GM13976 (cell line): Measurements from ENCODE around the gene STOX1.
"Not testable (repeated sequence)": the region's sequence is repeated elsewhere in the genome, so short reads cannot be mapped to it uniquely, and the experiment has no call there.

Experiments
- DNase-seq: peaks from one replicate; pipeline ENCODE4 v3.0.0; 2012; ENCODE audit warnings: low spot score
- in situ Hi-C: fragments of 300-500 bp; cut with MboI; formaldehyde crosslinking; loops from one replicate; pipeline ENCODE4 v1.12.0; 2022; ENCODE audit warnings: low sequenced_read_pairs, mixed read lengths, inconsistent platforms; ENCODE audit not compliant: unreplicated experiment
- TF ChIP-seq, protein P1 (sequence below): IDR thresholded peaks from 2 replicates; pipeline ENCODE4 v1.5.1; 2012; ENCODE audit warnings: borderline replicate concordance, mild to moderate bottlenecking; ENCODE audit not compliant: insufficient read depth; ENCODE audit errors: extremely low read depth, missing control alignments, control extremely low read depth

STOX1 gene

GRCh38 chr10:68795886-68796532 is 31.3 kb upstream of the STOX1 start:
- no peak for DNase-seq
- TF ChIP-seq, protein P1, sequence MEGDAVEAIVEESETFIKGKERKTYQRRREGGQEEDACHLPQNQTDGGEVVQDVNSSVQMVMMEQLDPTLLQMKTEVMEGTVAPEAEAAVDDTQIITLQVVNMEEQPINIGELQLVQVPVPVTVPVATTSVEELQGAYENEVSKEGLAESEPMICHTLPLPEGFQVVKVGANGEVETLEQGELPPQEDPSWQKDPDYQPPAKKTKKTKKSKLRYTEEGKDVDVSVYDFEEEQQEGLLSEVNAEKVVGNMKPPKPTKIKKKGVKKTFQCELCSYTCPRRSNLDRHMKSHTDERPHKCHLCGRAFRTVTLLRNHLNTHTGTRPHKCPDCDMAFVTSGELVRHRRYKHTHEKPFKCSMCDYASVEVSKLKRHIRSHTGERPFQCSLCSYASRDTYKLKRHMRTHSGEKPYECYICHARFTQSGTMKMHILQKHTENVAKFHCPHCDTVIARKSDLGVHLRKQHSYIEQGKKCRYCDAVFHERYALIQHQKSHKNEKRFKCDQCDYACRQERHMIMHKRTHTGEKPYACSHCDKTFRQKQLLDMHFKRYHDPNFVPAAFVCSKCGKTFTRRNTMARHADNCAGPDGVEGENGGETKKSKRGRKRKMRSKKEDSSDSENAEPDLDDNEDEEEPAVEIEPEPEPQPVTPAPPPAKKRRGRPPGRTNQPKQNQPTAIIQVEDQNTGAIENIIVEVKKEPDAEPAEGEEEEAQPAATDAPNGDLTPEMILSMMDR = no peak
- in situ Hi-C loops = no loop called here

DNA sequence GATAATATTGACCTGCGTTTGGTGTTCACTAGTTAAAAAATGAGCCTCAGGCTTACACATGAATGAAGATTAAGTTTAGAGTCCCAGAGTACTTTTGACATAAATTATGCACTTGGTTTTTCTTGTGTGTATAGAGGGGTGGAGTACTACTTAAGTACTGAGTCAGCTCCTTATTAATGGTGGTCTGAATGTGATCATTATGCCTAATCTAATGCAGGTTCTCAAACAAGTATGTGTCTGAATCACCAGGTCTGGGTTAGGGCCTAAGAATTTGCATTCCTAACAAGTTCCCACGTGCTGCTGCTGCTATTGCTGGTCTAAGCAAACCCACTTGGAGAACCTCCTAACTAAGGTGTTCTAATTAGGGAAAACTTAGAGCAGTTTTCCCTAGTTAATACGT is 30.7 kb upstream of the STOX1 start:
- TF ChIP-seq, protein P1 = no peak
- in situ Hi-C loops = no loop called here
- DNase-seq = no peak

GRCh38 chr10:68800211-68800610 is 27.1 kb upstream of the STOX1 start:
- no peak for DNase-seq
- TF ChIP-seq, protein P1 = no peak
- in situ Hi-C loops = no loop called here

GRCh38 chr10:68804692-68805091 is 22.6 kb upstream of the STOX1 start:
- TF ChIP-seq, protein P1 = no peak
- in situ Hi-C loops = no loop called here
- DNase-seq = no peak

DNA sequence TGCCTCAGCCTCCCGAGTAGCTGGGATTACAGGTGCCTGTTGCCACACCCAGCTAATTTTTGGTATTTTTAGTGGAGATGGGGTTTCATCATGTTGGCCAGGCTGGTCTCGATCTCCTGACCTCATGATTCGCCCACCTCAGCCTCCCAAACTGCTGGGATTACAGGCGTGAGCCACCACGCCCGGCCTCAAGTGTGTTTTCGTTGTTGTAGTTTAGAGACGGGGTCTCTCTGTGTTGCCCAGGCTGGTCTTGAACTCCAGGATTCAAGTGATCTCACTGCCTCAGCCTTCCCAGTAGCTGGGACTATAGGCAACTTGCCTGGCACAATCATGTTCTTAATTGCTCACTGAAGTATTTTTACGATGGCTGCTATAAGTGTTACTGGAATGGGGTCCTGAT is 16.5 kb upstream of the STOX1 start:
- in situ Hi-C loops, DNase-seq: not testable (repeated sequence)

GRCh38 chr10:68811314-68812009 is 15.9 kb upstream of the STOX1 start:
- TF ChIP-seq, protein P1 = no peak
- in situ Hi-C loops = no loop called here
- no peak for DNase-seq

- TF ChIP-seq, protein P1 = no peak
- DNase-seq = no peak
- in situ Hi-C loops = no loop called here
These were observed 14.9 kb upstream of the STOX1 start for GRCh38 chr10:68812420-68812819.
